HEK293 (cell line): ENCODE results near the gene DEFB132.
A peak's percentile ranks its signal among the peaks of the same experiment; 100 is the strongest.

ENCODE experiments used
- CTCF ChIA-PET: fragments of 350-600 bp; formaldehyde crosslinking; extraction: SDS; loops from one replicate; lab custom pipeline; 2021; ENCODE audit warnings: antibody characterized with exemption; lab: Yijun Ruan, JAX
- POLR2A ChIA-PET: fragments of 300-600 bp; formaldehyde crosslinking; extraction: SDS; loops from one replicate; lab custom pipeline; 2020; ENCODE audit warnings: antibody characterized with exemption, inconsistent platforms; lab: Yijun Ruan, JAX
- H3K27ac ChIP-seq: fragments of 200-500 bp; sonication (Bioruptor generic); 2 replicates; pipeline ENCODE4 v1.5.1; 2014; ENCODE audit warnings: low read depth, low read length, control low read depth, inconsistent platforms; ENCODE audit errors: extremely low read depth
- H3K36me3 ChIP-seq, 2 experiments: fragments of 200-500 bp in 1 of 2; sonication (Bioruptor generic) in 1 of 2; 1 replicate in 1 of 2; 2 replicates in 1 of 2; pipeline ENCODE4 v1.5.1; 2014 to 2017; ENCODE audit warnings: inconsistent platforms in 2 of 2, low read length in 2 of 2; ENCODE audit not compliant: control insufficient read depth in 2 of 2, insufficient read depth in 1 of 2
- H3K4me1 ChIP-seq: fragments of 200-500 bp; sonication (Bioruptor generic); 2 replicates; pipeline ENCODE4 v1.5.1; 2014; ENCODE audit warnings: mild to moderate bottlenecking, low read length, inconsistent platforms; ENCODE audit not compliant: control insufficient read depth, insufficient read depth
- H3K4me3 ChIP-seq: 2 replicates; pipeline ENCODE4 v1.5.1; 2011; ENCODE audit warnings: low read depth, mild to moderate bottlenecking, control low read depth, low read length, moderate library complexity
- H3K9me3 ChIP-seq: fragments of 200-500 bp; sonication (Bioruptor generic); 2 replicates; pipeline ENCODE4 v1.5.1; 2014; ENCODE audit warnings: low read depth, low read length, inconsistent platforms; ENCODE audit not compliant: control insufficient read depth, insufficient read depth
- GLIS1 ChIP-seq: fragments of 450-650 bp; formaldehyde crosslinking; IDR thresholded peaks from 2 replicates; pipeline ENCODE4 v1.5.1; 2016; ENCODE audit warnings: missing biosample characterization, missing genetic modification characterization
- OVOL3 ChIP-seq: fragments of 450-650 bp; formaldehyde crosslinking; IDR thresholded peaks from 2 replicates; pipeline ENCODE4 v1.5.1; 2016; ENCODE audit warnings: missing biosample characterization, missing genetic modification characterization
- PRDM1 ChIP-seq: fragments of 450-650 bp; formaldehyde crosslinking; IDR thresholded peaks from 2 replicates; pipeline ENCODE4; 2016; ENCODE audit warnings: missing biosample characterization, missing genetic modification characterization
- TCF7L2 ChIP-seq: IDR thresholded peaks from 2 replicates; pipeline ENCODE4 v1.6.1; 2011; ENCODE audit warnings: low read depth, mild to moderate bottlenecking, inconsistent platforms, low read length, moderate library complexity, borderline replicate concordance
- ZBTB17 ChIP-seq: fragments of 450-650 bp; formaldehyde crosslinking; IDR thresholded peaks from 2 replicates; pipeline ENCODE4 v1.5.1; 2016; ENCODE audit warnings: missing biosample characterization, missing genetic modification characterization
- ZBTB49 ChIP-seq: fragments of 450-650 bp; formaldehyde crosslinking; IDR thresholded peaks from 2 replicates; pipeline ENCODE4 v1.5.1; 2016; ENCODE audit warnings: missing biosample characterization, missing genetic modification characterization, low read depth
- ZFHX2 ChIP-seq: fragments of 450-650 bp; formaldehyde crosslinking; conservative IDR thresholded peaks from 2 replicates; pipeline ENCODE4 v1.5.1; 2016; ENCODE audit warnings: missing biosample characterization, missing genetic modification characterization
- ZFP37 ChIP-seq: fragments of 450-650 bp; formaldehyde crosslinking; IDR thresholded peaks from 2 replicates; pipeline ENCODE4 v1.5.1; 2016; ENCODE audit warnings: missing biosample characterization, missing genetic modification characterization
- ZNF114 ChIP-seq: fragments of 450-650 bp; formaldehyde crosslinking; IDR thresholded peaks from 2 replicates; pipeline ENCODE4 v1.5.0; 2017; ENCODE audit warnings: missing biosample characterization, missing genetic modification characterization
- ZNF184 ChIP-seq: fragments of 450-650 bp; IDR thresholded peaks from 2 replicates; pipeline ENCODE4 v1.5.1; 2018; ENCODE audit warnings: missing biosample characterization, mild to moderate bottlenecking, missing genetic modification characterization
- ZNF214 ChIP-seq: fragments of 450-650 bp; formaldehyde crosslinking; IDR thresholded peaks from 2 replicates; pipeline ENCODE4 v1.5.1; 2017; ENCODE audit warnings: missing biosample characterization, mild to moderate bottlenecking, missing genetic modification characterization, borderline replicate concordance
- ZNF324 ChIP-seq: fragments of 450-650 bp; formaldehyde crosslinking; IDR thresholded peaks from 2 replicates; pipeline ENCODE4 v1.5.1; 2016; ENCODE audit warnings: missing biosample characterization, missing genetic modification characterization
- ZNF335 ChIP-seq: fragments of 450-650 bp; formaldehyde crosslinking; conservative IDR thresholded peaks from 2 replicates; pipeline ENCODE4 v1.5.1; 2016; ENCODE audit warnings: missing biosample characterization, missing genetic modification characterization
- ZNF341 ChIP-seq: fragments of 450-650 bp; formaldehyde crosslinking; IDR thresholded peaks from 2 replicates; pipeline ENCODE4; 2016; ENCODE audit warnings: low read depth, missing biosample characterization, missing genetic modification characterization
- ZNF366 ChIP-seq: fragments of 450-650 bp; formaldehyde crosslinking; conservative IDR thresholded peaks from 2 replicates; pipeline ENCODE4 v1.5.1; 2016; ENCODE audit warnings: missing biosample characterization, missing genetic modification characterization
- ZNF391 ChIP-seq: fragments of 450-650 bp; formaldehyde crosslinking; IDR thresholded peaks from 2 replicates; pipeline ENCODE4 v1.5.1; 2016; ENCODE audit warnings: low read depth, missing biosample characterization, missing genetic modification characterization, borderline replicate concordance
- ZNF394 ChIP-seq: fragments of 450-650 bp; formaldehyde crosslinking; IDR thresholded peaks from 2 replicates; pipeline ENCODE4 v1.5.1; 2016; ENCODE audit warnings: missing biosample characterization, missing genetic modification characterization, mild to moderate bottlenecking, moderate library complexity, borderline replicate concordance
- ZNF398 ChIP-seq: fragments of 450-650 bp; formaldehyde crosslinking; IDR thresholded peaks from 2 replicates; pipeline ENCODE4 v1.5.1; 2017; ENCODE audit warnings: missing biosample characterization, missing genetic modification characterization
- ZNF501 ChIP-seq: fragments of 450-650 bp; formaldehyde crosslinking; IDR thresholded peaks from 2 replicates; pipeline ENCODE4 v1.5.1; 2016; ENCODE audit warnings: missing biosample characterization, missing genetic modification characterization
- TF ChIP-seq, protein P1 (sequence below): IDR thresholded peaks from 2 replicates; pipeline ENCODE4 v1.6.1; 2011; ENCODE audit warnings: mild to moderate bottlenecking, low read depth, low read length, borderline replicate concordance
- TF ChIP-seq, protein P2 (sequence below): fragments of 450-650 bp; formaldehyde crosslinking; IDR thresholded peaks from 2 replicates; pipeline ENCODE4 v1.5.1; 2016; ENCODE audit warnings: missing biosample characterization, missing genetic modification characterization
- TF ChIP-seq, protein P3 (sequence below): fragments of 450-650 bp; formaldehyde crosslinking; IDR thresholded peaks from 2 replicates; pipeline ENCODE4 v1.5.1; 2016; ENCODE audit warnings: missing biosample characterization, missing genetic modification characterization

DEFB132 gene

DNA sequence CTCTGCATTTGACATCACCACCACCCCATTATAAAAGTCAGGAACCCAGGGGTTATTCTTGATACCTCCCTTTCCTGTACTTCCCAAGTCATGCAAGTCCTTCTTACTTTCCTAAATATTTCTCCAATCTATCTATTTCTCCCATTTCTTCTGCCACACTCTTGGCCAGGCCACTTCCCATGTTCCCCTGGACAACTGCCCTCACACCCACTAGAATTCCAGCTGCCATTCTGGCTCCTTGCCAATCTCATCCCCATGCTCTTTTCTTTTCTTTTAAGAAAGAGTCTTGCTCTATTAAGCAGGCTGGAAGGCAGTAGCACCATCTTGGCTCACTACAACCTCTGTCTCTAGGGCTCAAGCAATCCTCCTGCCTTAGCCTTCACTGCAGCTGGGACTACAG lies 15.2 kb downstream of the DEFB132 start (continued):
- TF ChIP-seq, protein P1, sequence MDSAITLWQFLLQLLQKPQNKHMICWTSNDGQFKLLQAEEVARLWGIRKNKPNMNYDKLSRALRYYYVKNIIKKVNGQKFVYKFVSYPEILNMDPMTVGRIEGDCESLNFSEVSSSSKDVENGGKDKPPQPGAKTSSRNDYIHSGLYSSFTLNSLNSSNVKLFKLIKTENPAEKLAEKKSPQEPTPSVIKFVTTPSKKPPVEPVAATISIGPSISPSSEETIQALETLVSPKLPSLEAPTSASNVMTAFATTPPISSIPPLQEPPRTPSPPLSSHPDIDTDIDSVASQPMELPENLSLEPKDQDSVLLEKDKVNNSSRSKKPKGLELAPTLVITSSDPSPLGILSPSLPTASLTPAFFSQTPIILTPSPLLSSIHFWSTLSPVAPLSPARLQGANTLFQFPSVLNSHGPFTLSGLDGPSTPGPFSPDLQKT, result no peak
- TF ChIP-seq GLIS1 (tag by site-specific recombination) (no peak), ZNF184 (tag by site-specific recombination) (no peak), ZNF114 (no peak), ZNF501 (no peak)
- TF ChIP-seq, protein P2, sequence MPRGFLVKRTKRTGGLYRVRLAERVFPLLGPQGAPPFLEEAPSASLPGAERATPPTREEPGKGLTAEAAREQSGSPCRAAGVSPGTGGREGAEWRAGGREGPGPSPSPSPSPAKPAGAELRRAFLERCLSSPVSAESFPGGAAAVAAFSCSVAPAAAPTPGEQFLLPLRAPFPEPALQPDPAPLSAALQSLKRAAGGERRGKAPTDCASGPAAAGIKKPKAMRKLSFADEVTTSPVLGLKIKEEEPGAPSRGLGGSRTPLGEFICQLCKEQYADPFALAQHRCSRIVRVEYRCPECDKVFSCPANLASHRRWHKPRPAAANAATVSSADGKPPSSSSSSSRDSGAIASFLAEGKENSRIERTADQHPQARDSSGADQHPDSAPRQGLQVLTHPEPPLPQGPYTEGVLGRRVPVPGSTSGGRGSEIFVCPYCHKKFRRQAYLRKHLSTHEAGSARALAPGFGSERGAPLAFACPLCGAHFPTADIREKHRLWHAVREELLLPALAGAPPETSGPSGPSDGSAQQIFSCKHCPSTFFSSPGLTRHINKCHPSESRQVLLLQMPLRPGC (tag by site-specific recombination), result no peak

- Histone ChIP-seq H3K9me3 (no peaks in the 10 kb centered on the region), H3K4me1 (no peaks in the 10 kb centered on the region), H3K27ac (no peak overlapping the region), H3K36me3 (peaks cover 0 to 24% of the 10 kb centered on the region in 2 experiments; a peak in 2 of 3 replicates), H3K4me3 (no peak overlapping the region)
- CTCF ChIA-PET, result no interaction called here
- TF ChIP-seq PRDM1 (tag by site-specific recombination) (0 out of 2 replicates have a peak, but pooled peaks have one; percentile 7), TCF7L2 (no peak), ZNF366 (peak; percentile 31; the same call in 1 of the 2 replicates)
- POLR2A ChIA-PET, result interaction anchor here (0.7 kb wide), 2 partner anchors 10 to 51 kb away, joined by 3 to 4 read pairs; partner anchors contain the start of gene SOX12
Observed at GRCh38 chr20:273884-274283, 16.4 kb downstream of the DEFB132 start.

- H3K4me1 ChIP-seq, result no peaks in the 10 kb centered on the region
- ChIA-PET CTCF (interaction anchor here (0.7 to 1.9 kb wide), 2 partner anchors 10 to 96 kb away, joined by 3 to 4 read pairs; no protein-coding TSS in a partner anchor), POLR2A (no interaction called here)
- no peak overlapping the region for H3K4me3 ChIP-seq
- no peak overlapping the region for H3K27ac ChIP-seq
- no peaks in the 10 kb centered on the region for H3K9me3 ChIP-seq
- peaks cover 3 to 34% of the 10 kb centered on the region in 2 experiments; a peak in 2 of 3 replicates for H3K36me3 ChIP-seq
- no peak for TF ChIP-seq OVOL3
- TF ChIP-seq ZNF391 (tag by site-specific recombination), result no peak
- TF ChIP-seq ZNF324, result no peak
- TF ChIP-seq ZNF214, result no peak
- TF ChIP-seq, protein P3, sequence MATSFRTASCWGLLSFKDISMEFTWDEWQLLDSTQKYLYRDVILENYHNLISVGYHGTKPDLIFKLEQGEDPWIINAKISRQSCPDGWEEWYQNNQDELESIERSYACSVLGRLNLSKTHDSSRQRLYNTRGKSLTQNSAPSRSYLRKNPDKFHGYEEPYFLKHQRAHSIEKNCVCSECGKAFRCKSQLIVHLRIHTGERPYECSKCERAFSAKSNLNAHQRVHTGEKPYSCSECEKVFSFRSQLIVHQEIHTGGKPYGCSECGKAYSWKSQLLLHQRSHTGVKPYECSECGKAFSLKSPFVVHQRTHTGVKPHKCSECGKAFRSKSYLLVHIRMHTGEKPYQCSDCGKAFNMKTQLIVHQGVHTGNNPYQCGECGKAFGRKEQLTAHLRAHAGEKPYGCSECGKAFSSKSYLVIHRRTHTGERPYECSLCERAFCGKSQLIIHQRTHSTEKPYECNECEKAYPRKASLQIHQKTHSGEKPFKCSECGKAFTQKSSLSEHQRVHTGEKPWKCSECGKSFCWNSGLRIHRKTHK (tag by site-specific recombination), result no peak
- no peak for TF ChIP-seq ZNF341
- TF ChIP-seq ZNF398, result no peak
- TF ChIP-seq ZBTB17 (tag by site-specific recombination), result no peak
- TF ChIP-seq ZBTB49 (tag by site-specific recombination), result no peak
- TF ChIP-seq ZNF501, result no peak
- TF ChIP-seq ZFHX2 (tag by site-specific recombination), result no peak
- TF ChIP-seq ZNF394, result no peak
- no peak for TF ChIP-seq ZFP37 (tag by site-specific recombination)
- no peak for TF ChIP-seq ZNF335 (tag by site-specific recombination)
Observed at GRCh38 chr20:275791-276190, 18.3 kb downstream of the DEFB132 start.
